Myocyte (in vitro differentiated cells): Measurements from ENCODE around the gene CAMTA2. TPM values are rescaled to one million over a fixed set of nuclear protein-coding genes. Genes with fewer than 3 reads are reported as not detected.
A peak's percentile ranks its signal among the peaks of the same experiment; 100 is the strongest.

ENCODE experiments used
- DNase-seq: peaks from one replicate; pipeline ENCODE4 v3.0.0-alpha.2; 2012; ENCODE audit warnings: low read depth
- total RNA-seq: library from RNA; depleted of rRNA; stranded (reverse); fragments of >200 nt; gene quantifications from 2 replicates; pipeline ENCODE4 v1.2.3, GENCODE V29; 2014

CAMTA2 gene
- total RNA-seq, 1 donor from 2014 or later = 23.8 TPM

DNA sequence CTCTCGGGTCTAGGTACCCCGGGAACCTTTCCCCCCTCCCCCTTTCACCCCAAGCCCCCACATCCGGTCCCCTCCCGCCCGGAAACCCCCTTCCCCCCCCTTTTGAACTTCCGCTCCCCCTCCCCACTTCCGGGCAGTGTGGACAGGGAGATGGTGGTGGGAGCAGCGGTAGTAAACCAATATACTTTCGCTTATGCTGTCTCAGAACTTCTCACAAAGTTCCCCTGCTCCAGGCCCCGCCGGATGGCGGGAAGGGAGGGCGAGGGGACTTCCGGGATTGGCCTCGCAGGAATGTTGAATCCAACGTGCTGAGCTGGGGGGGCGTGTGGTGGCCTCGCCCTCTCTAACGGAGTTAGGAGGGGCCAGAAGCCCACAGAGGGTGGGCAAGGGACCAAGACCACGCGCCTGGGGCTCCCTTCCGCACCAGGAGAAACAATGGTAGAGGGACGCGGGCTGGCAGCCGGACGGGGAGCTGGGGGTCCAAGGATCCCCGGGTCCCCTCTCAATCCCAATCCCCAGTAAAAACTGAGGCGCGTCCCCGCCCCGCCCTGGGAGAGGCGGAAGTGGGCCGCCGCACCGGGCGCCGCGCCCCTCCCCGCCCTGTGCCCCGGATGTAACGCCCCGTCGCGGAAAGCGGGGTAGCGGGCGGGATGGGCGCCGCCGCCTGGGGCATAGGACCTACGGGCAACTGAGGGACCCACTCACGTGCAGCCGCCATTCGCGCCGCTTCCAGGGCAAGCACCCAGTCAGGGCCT is 39.9 kb downstream of the CAMTA2 start:
- DNase-seq = peak; percentile 62

DNA sequence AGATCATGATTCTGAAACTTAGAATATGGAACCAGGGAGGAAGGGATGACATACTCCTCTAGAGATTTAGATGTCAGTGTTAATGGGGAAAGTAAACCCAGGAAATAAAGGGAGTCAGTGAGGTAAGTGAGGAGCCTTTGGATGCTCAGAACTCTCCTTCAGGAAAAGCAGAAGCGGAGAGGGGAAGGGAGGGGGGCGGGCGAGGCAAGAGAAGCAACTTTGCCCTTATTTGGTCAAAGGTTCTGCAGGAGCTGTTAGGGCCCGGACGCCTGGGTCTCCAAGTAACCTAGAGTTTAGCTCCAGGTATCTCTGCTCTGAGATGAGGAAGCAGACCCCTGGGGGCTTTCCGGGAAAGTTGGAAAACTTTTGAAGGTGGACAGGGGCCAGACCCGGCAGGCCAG is 40.5 kb downstream of the CAMTA2 start:
- DNase-seq = peak; percentile 41

DNA sequence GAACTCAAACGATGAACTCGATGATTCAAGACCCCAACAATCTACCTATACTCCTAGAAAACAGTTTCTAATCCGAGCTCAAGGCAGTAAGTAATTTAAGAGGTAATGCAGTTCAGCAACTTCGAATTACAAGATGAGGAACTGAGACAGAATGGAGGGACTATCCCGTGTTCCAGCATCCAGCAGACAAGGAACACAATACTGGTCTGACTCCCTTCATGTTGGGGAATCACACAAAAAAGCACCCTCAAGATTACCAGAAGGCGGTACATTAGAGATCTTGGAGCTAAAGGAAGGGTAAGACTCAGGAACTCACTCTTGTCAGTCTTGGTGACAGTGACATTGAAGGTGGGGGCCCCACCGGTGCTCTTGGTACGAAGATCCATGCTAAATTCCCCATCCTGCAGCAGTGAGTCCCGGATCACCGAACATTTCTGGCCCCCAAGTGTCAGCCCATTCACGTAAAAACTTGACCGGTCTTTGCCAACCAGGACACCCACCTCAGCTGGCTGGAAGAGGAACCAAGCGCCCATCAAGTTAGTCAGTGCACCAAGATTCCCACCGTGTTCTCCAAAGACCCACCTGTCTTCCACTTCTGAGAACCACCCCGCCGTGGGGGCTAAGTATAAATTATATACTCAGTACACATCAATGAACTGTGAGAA is 41.0 kb downstream of the CAMTA2 start:
- DNase-seq = no peak

DNA sequence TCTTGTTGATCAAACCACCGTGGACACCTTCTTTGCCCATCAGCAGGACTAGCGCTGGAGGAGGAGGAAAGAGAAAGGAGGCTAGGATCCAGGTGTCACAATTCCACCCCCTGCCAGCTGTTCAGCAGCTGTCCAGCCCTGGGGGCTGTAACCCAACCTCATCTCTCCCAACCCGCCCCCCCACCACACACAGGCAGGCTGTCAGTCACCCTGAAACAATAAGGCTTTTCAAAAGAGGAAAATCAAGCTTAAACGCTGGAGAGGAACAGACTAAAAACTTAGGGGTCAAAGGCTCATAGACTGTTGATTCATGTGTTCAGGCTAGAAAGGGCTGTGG is 41.6 kb downstream of the CAMTA2 start:
- DNase-seq = peak; percentile 61

DNA sequence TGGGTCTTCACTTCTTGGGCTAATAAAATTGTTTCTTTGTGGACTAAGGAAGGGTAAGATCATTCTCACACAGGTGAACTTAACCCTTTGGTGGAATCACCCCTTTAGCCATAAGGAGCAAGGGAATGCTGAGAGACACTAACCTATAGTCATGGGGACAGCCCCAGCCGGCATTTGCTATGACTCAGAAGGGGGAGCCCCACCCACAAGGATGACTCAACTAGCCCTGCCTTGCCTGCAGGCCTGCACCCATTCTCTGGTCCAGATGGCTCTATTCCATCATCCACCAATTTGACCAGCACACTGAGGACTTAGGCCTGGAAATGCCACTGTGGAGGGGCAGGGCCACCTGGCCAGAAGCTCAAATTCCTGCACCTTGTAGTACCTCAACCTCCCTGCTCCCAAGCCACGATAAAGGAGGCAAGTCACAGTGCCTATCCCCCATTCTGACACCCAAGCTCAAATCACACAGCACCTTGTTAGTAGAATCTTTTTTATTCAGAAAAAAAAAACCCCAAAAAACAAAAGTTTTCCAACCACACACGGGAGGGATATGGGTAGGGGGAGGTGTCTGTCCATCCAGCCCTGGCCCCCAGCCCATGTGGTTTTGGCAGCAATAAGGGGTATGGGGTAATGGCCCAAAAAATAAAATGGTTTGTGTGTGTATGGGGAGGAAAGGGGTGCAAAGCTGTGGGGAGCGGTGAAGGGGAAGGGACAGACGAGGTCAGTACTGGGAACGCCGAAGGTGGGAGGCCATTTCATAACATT is 42.1 kb downstream of the CAMTA2 start:
- DNase-seq = peak; percentile 90

DNA sequence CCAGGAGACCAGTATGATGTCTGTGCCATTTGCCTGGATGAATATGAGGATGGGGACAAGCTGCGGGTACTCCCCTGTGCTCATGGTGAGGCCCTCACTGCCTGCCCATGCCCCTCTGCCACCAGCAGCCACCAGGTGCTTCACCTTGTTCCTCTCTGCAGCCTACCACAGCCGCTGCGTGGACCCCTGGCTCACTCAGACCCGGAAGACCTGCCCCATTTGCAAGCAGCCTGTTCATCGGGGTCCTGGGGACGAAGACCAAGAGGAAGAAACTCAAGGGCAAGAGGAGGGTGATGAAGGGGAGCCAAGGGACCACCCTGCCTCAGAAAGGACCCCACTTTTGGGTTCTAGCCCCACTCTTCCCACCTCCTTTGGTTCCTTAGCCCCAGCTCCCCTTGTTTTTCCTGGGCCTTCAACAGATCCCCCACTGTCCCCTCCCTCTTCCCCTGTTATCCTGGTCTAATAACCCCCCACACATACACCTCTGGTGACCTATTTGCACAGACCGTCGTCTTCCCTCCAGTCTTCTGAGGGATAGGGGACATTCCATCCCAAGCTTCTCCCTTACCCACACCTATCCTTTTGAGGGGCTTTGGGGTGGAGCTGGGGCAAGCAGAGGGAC is 42.8 kb downstream of the CAMTA2 start:
- no peak for DNase-seq

DNA sequence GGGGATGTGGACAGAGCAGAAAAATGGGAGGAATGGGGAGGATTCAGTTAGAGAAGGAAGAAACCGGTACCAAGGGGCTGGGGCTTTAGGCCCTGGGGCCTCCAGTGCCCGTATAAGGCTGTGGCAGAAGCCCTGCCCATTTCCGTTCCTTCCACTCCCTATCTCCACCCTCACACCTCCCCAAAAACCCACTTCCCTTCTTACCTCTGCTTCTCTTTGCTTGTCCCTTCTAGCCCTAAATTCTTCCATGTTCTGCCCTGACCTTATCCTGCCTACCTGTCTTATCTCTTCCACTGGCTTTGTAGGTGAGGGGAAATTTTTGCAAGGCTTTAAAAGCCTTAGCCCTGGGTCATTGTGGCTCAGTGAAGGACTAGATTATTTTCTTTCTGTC is 43.3 kb downstream of the CAMTA2 start:
- no peak for DNase-seq

DNA sequence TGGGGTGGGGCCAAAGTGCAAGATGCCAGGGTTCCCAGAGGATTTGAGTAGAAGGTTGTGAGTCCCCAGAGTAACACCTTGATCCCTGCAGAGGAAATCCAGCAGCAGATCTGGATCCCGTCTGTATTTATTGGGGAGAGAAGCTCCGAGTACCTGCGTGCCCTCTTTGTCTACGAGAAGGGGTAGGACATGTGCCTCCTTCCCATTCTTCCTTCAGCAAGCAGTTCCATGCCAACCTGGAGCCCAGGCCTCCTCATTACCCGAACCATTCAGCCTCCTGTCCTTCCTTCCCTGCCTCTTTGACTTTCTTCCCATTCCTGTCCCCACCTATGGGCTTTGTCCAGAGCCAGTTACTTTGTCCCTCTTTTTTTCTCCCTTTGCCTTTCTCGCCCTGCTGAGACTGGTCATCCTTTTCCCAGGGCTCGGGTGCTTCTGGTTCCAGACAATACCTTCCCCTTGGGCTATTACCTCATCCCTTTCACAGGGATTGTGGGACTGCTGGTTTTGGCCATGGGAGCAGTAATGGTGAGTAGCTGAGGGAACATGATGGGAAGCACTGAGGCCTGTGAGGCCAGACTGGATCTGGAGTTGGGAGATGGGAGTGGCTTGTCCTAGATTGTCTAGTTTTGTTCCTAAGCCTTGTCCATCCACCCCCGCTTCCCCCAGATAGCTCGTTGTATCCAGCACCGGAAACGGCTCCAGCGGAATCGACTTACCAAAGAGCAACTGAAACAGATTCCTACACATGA is 44.5 kb downstream of the CAMTA2 start:
- DNase-seq = no peak

DNA sequence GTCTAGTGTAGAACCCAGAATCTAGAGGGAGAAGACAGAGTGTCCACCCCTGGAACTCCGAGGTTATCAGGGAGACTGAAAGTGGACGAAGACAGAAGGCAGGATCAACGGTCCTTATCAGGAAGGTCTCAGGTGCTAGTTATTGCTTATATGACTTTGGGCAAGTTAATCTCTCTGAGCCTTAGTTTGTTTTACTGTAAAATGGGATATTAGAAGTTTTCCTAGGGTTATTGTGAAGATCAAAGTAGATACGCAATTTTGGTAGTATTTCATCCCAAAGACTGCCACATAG is 46.2 kb downstream of the CAMTA2 start:
- no peak for DNase-seq

DNA sequence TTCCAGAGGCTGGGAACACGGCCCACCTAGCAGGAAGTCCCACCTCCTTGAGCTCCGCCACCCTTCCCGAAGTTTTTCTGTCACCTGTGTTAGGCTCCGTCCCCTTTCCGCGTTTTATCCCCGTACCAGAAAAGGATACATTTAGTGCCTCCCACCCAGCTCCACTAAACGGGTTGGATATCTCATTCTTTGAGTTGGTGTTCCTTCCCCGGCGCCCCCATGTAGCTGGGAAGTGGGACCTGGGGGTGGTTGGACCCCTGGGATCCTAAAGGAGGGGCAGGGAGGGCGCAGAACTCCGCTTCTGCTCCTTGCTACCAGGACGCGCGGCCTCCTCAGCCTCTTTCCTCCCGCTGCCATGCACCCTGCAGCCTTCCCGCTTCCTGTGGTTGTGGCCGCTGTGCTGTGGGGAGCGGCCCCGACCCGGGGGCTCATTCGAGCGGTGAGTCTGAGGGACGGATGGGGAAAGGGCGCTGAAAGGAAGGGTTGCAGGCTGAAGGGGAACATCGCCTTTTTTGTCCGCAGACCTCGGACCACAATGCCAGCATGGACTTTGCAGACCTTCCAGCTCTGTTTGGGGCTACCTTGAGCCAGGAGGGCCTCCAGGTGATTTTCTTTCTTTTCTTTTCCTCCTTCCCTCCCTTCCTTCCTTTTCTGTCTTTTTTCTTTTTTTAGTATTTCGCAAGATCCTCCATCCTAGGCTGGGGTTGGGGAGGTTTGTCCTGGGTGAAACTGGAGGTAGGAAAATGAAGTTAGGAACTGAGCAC is 46.7 kb downstream of the CAMTA2 start:
- no peak for DNase-seq

DNA sequence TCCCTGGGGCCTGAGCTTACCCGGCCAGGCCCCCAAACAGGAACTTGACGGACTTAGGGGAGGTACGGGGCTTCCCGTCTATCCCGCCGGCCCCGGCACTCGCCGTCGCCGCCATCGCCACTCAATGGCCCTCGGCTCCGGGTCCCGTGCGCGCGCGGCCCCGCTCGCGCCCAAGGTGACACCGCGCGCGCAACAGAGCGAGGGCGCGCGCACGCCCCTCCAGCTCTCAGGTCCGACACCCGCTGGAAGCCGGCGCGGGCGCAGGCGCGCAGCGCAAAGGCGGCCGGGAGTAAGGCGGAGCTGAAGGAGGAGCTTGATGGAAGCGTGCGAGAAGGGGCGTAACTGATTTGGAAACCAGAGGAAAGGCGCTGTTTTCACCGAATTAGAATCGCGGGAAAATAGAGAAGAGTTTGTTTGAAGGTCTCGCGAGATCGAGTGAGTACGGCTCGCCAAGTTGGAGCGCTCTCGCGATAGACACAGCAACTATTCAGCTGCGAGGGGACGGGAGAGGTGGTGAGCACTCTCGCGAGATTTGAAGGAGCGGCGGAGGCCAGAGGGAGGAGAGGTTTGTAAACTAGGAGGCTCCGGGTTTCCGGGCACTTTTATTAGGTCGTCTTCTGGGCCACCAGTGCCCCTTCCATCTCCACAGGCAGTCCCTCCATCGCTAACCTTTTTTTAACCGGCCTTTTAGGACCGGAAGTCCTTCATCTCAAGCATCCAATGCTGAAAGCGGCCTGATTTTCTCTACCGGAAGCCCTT is 47.5 kb downstream of the CAMTA2 start, which contains the start of the genes RNF167 and SLC25A11:
Gene RNF167, plus strand, starts transcription at position 473 of the 759 bp plus-strand sequence. CDS start 642 bp downstream, outside the sequence.
Gene SLC25A11, minus strand, starts transcription at position 251 of the 759 bp plus-strand sequence. Its CDS starts 136 bp downstream, at position 115.
- DNase-seq = peak; percentile 99

DNA sequence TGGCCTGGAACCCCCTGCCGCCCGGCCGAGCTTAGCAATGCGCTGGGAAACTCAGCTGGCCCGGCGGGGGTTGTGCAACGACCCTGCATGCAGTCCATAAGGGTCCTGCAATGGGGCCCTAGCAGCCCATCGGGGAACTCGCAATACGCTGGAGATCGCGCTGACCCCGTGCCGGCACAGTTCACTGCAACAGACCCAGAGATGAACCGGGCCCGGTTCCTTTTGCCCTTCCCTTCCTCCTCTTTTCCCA is 48.0 kb downstream of the CAMTA2 start:
- DNase-seq = no peak

DNA sequence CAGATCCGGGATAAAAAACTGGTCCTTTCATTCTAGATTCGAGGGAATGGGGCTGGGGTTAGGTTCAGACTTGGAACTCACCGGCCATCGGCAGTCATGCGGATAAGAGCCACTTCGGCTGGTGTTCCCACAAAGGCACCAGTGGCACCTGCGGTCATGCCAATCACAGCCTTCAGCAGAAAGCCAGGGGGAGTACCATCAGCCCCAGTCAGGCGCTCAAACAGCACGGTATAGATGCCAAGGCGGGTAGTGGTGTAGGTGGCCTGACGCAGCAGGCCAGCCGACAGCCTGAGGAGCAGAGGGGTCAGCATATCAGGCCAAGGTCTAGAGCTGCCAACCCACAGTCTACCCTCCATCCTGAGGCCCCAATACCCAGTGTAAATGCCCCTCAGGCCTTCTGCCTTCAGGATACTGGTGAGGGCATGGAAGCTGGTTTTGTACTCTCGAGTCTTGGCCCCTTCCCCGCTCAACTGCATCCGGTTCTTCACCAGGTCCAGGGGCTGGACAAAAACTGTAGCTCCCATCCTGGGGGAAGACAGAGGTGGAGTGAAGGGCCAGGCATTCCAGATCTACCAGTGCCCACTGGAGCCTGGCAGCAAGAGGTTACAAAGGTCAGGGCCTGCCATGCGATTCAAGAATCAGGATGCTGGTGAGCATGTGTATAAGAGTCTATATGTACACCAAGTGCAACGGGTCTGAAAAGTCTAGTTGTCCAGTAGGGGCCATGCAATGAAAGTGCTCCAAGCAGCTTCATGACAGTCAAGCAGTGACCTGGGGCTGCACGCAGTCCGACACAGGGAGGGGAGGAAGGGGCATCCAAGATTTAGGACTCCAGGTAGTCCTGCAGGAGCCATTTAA is 48.6 kb downstream of the CAMTA2 start:
- no peak for DNase-seq

DNA sequence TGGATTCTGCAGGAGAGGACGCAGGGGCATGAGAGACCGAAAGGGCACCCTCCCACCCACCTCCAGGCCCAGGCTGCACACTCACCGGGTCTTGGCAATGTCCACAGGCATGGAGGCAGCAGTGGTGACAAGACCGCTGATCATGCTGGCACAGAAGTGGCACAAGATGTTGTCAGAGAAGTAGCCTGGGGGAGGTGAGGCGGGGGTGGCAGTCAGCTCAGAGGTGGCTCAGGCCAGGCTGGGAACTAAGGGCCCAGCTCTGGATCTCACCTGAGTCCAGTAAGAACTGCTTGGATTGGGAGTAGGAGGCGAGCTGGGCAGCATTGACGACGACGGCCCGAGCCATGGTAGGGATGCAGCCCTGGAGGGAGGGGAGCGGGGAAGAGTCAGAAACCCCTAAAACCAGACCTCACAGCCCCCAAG is 49.4 kb downstream of the CAMTA2 start:
- no peak for DNase-seq

DNA sequence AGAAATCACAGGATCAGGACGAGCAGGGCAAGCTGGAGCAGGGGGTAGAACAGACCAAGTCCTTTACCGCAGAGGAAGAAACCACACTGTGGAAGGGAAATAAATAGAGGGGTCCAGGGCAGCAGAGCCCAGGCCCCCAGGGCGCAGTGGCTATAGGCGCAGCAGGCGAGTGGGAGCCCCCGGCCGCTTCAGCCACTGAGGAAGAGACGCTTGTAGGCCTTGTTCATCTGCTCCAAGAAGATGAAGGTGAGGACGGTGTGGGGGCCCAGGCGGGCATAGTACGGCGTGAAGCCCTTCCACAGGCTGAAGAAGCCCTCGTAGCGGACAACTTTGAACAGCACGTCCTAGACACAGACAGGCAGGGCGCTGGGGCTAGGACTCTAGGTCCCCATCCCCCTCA is 49.9 kb downstream of the CAMTA2 start:
- DNase-seq = no peak

DNA sequence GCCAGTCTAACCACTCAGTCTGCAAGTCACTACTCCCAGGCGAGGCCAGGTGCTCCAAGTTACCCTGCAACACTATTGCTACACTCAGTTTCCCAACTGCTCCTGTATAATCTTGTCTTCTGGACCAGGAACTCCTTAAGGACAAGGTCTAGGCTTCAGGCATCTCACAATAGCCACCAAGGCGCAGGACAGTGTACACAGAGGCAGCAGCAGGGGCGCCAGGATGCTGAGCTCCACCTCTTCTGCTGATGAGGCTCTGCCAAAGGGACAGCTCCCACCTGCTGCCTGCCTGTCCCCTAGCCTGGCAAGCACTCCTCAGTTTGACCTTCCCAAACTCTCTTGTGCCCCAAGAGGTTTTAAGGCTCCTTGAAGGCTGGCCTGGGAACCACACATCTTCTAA is 51.0 kb downstream of the CAMTA2 start:
- no peak for DNase-seq

DNA sequence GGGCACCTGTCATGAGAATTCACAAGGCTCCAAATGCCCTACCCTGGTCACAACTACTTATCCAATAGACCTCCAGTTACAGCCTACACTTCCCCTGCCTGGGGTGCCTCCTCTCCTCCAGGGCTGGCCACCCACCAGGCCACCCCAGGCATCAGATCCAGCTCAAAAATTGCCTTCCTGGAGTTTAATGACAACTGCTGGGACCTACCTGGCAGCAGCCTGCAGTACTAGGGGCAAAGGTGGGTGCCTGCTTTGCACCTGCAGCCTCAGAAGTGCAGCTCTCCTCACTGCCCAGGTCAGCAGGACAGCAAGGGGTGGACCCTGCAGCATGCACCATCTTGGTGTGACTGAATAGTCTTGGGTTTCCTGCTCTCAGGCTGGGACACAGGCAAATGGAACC is 51.8 kb downstream of the CAMTA2 start:
- DNase-seq = no peak

DNA sequence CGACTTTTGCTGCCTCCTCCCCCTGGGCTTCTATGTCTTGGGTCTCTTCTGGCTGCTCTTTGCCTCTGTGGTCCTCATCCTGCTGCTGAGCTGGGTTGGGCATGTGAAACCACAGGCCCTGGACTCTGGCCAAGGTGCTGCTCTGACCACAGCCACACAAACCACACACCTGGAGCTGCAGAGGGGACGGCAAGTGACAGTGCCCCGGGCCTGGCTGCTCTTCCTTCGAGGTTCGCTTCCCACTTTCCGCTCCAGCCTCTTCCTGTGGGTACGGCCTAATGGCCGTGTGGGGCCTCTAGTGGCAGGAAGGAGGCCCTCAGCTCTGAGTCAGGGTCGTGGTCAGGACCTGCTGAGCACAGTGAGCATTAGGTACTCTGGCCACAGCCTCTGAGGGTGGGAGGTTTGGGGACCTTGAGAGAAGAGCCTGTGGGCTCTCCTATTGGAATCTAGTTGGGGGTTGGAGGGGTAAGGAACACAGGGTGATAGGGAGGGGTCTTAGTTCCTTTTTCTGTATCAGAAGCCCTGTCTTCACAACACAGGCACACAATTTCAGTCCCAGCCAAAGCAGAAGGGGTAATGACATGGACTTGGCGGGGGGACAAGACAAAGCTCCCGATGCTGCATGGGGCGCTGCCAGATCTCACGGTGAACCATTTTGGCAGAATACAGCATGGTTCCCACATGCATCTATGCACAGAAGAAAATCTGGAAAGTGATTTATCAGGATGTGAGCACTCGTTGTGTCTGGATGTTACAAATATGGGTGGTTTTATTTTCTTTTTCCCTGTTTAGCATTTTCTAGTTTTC is 53.1 kb downstream of the CAMTA2 start:
- peak; percentile 85 for DNase-seq
